GM12873 (cell line): Measurements from ENCODE around the gene OGG1.

ENCODE experiments used
- TF ChIP-seq, protein P1 (sequence below): IDR thresholded peaks from 2 replicates; pipeline ENCODE4 v1.5.1; 2012; ENCODE audit warnings: low read depth, mild to moderate bottlenecking, moderate library complexity, low read length, control low read depth; ENCODE audit not compliant: insufficient read depth; ENCODE audit errors: missing control alignments

The OGG1 gene

DNA sequence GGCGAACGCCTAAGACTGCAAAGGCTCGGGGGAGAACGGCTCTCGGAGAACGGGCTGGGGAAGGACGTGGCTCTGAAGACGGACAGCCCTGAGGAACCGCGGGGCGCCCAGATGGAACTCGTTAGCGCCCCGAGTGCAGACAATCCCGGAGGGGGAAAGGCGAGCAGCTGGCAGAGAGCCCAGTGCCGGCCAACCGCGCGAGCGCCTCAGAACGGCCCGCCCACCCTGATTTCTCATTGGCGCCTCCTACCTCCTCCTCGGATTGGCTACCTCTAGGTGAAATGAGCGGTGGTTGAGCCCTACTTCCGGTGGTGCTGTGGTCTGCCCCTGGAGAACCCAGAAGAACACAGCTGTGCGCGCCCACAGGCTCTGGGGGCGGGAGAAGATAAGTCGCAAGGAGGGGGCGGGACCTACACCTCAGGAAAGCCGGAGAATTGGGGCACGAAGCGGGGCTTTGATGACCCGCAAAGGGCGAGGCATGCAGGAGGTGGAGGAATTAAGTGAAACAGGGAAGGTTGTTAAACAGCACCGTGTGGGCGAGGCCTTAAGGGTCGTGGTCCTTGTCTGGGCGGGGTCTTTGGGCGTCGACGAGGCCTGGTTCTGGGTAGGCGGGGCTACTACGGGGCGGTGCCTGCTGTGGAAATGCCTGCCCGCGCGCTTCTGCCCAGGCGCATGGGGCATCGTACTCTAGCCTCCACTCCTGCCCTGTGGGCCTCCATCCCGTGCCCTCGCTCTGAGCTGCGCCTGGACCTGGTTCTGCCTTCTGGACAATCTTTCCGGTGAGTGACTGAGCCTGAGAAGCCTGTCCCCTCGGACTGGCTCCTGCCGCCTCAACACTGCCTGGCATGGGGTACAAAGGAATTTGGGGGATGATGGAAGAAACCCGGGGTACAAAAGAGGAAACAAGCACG is at the start of gene OGG1:
TSS of gene OGG1 (plus strand) at position 308 of the 911 bp plus-strand sequence. CDS start at position 643, 335 bp downstream.
- TF ChIP-seq, protein P1, sequence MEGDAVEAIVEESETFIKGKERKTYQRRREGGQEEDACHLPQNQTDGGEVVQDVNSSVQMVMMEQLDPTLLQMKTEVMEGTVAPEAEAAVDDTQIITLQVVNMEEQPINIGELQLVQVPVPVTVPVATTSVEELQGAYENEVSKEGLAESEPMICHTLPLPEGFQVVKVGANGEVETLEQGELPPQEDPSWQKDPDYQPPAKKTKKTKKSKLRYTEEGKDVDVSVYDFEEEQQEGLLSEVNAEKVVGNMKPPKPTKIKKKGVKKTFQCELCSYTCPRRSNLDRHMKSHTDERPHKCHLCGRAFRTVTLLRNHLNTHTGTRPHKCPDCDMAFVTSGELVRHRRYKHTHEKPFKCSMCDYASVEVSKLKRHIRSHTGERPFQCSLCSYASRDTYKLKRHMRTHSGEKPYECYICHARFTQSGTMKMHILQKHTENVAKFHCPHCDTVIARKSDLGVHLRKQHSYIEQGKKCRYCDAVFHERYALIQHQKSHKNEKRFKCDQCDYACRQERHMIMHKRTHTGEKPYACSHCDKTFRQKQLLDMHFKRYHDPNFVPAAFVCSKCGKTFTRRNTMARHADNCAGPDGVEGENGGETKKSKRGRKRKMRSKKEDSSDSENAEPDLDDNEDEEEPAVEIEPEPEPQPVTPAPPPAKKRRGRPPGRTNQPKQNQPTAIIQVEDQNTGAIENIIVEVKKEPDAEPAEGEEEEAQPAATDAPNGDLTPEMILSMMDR: no peak

DNA sequence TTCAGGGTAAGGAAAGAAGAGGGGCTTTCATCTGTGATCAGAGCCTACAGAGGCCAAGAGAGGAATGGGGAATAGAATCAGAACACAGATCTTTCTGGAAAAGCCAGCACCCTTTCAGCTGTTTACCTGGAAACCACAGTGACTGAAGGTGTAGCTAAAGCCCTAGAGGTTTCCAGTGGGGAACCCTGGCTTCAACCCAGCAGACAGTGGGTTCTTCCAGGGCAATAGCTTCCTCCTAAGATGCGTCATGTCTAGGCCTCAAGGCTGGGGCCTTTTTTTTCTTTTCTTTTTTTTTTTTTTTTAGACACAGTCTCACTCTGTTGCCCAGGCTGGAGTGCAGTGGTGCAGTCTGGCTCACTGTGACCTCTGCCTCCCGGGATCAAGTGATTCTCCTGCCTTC is 49.2 kb upstream of the OGG1 start:
- TF ChIP-seq, protein P1: no peak

DNA sequence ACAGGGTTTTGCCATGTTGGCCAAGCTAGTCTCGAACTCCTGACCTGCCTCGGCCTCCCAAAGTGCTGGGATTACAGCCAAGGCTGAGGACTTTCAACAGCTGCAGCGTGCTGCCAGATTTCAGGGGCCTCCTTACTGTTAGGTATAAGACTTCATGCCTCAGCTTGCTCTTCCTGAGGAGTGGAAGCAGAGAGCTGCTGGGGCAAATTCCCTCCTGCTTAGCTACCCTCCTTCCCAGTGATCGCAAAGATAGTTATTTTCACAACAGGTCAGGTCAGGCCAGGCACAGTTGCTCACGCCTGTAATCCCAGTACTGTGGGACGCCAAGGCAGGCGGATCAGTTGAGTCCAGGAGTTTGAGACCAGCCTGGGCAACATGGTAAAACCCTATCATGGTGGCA is 48.7 kb upstream of the OGG1 start:
- TF ChIP-seq, protein P1: no peak

DNA sequence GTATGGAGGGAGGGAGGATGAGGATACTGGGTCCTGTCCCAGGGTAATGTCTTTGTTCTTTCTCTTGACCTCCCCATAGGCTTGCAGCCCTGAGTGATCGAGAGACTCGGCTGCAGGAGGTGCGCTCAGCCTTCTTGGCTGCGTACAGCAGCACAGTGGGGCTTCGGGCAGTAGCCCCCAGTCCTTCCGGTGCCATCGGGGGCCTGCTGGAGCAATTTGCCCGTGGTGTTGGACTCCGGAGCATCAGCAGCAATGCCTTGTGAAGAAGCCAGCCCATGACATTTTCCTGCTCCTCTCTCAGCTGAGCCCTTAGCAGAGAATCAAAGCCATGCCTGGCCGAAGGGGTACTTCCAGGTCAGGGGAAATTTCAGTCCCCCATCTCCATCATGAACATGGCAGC is 48.0 kb upstream of the OGG1 start:
- TF ChIP-seq, protein P1: no peak

DNA sequence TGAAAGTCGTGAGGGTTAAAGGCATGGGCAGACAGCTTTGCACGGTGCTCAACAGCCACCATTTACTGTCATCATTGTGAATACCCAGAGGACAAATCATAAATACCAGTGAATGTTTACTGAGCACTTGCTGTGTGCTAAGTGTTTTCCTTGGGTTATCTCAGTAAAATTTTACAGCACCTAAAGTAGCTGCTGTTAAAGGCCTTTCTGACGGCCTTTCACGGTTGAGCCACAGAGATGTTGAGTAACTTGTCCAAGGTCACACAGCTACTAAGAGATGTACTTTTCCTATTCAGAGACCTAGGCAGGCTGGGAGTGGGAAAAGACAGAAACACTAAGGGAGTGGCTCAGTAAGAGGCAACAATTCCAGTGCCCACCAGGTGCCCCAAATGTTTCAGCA is 46.5 kb upstream of the OGG1 start:
- TF ChIP-seq, protein P1: no peak

DNA sequence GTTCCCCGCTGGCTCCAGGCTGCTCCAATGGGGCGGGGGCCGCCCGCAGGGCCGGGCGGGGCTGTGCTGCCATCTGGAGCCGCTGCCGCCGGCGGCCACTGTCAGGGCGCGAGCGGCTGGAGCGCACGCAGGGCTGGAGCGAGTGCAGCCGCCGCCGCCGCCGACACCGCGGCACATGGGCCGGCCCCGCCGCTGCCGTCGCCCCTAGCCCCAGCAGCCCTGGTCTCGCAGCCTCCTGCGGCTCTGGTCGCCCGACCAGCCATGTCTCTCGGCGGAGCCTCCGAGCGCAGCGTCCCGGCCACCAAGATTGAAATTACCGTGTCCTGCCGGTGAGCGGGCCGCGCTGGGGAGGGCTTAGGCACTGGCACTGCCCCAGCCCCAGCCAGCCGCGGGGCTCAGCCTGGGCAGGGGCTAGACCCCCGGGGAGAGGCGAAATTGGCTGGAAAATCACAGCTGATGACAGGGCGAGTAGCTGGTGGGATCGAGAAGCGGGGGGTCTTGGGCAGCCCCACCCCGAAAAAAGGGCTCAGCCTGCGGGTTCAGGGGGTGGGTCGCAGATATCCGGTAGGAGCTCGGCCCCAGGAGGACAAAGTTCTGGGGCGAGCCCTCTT is 45.9 kb upstream of the OGG1 start, which contains the start of gene CPNE9:
TSS of gene CPNE9 (plus strand) at position 98 of the 611 bp plus-strand sequence. CDS start at position 262, 164 bp downstream.
- TF ChIP-seq, protein P1: no peak
